ENCODE data around the gene BYSL. TPM values are rescaled to one million over a fixed set of nuclear protein-coding genes. Genes with fewer than 3 reads are reported as not detected.

The BYSL gene
- total RNA-seq (2013; cell fraction: nucleolus; rRNA removed) = 15.8 and 20.0 TPM in 2 replicates
- 15.6 and 17.8 TPM in 2 replicates for total RNA-seq (2014; rRNA removed)
- total RNA-seq (2014; rRNA removed; fragmentation: Illumina TruSeq; extraction: Trizol) = 19.0 and 21.2 TPM in 2 replicates
- total RNA-seq (2021) = 43.8 and 48.6 TPM in 2 replicates
- polyA plus RNA-seq (2011; ENCODE audit: low read depth) = 12.9 TPM
- polyA plus RNA-seq (2011; rRNA removed) = 19.2 and 34.5 TPM in 2 replicates
- 38.9 and 50.1 TPM in 2 replicates for polyA plus RNA-seq (2011; cell fraction: cytosol; rRNA removed)
- 38.7 and 52.2 TPM in 2 replicates for polyA plus RNA-seq (2011; cell fraction: nucleus; rRNA removed)
- polyA plus RNA-seq (2012) = 17.3 and 20.9 TPM in 2 replicates
- polyA plus RNA-seq (2014; fragmentation: Illumina TruSeq; extraction: Trizol) = 24.7 and 31.4 TPM in 2 replicates
- polyA plus RNA-seq (2014; fragmentation: Nextera tagmentation; extraction: Ambion mirVana) = 10 to 100 TPM; 12.6 to 28.4 TPM
- 48.5 and 56.4 TPM in 2 replicates for polyA plus RNA-seq (2014; rRNA removed)
- 10 to 100 TPM; 39.7 to 51.1 TPM for polyA plus RNA-seq (2016; fragmentation: Nextera tagmentation; extraction: Ambion mirVana)
- polyA minus RNA-seq (2011; rRNA and poly(A)+ RNA removed) = 26.6 and 27.9 TPM in 2 replicates
- 15.0 and 15.9 TPM in 2 replicates for polyA minus RNA-seq (2011; cell fraction: cytosol; rRNA and poly(A)+ RNA removed)
- 9.7 and 21.3 TPM in 2 replicates for polyA minus RNA-seq (2011; cell fraction: nucleus; rRNA and poly(A)+ RNA removed)
- percentile 77 among the genes with signal in this experiment for Bru-seq, nascent RNA
- BruChase-seq, experiment 1, labeled RNA remaining after a 6-hour chase = percentile 68 among the genes with signal in this experiment
- percentile 74 among the genes with signal in this experiment for BruChase-seq, experiment 2, labeled RNA remaining after a 2-hour chase
- long read RNA-seq, experiment 1, transcript BYSL-201 (7 exons, 2,029 nt) = major isoform, 29 of 30 reads
- long read RNA-seq, experiment 1, partial matches to known transcripts = 1 of 30 reads
- long read RNA-seq, experiment 1, other reads (novel, unspliced or antisense) = 0 of 30 reads
- long read RNA-seq, experiment 2, transcript BYSL-201 (7 exons, 2,029 nt) = major isoform, 8 of 13 reads
- long read RNA-seq, experiment 2, partial matches to known transcripts = 5 of 13 reads
- long read RNA-seq, experiment 2, other reads (novel, unspliced or antisense) = 0 of 13 reads

- DNase-seq (ENCODE audit: low read depth, low spot score) (peak; percentile 83), FAIRE-seq (peak; percentile 98), ATAC-seq (peak; percentile 91)
- no peaks in the 10 kb centered on the region for H3K9me3 ChIP-seq (replicated peaks; ENCODE audit: control insufficient read depth, insufficient read depth, low read length)
- ChIA-PET POLR2A (interaction anchor here (0.9 to 2.5 kb wide), 12 partner anchors 10 to 297 kb away, joined by 3 to 9 read pairs (median 4); partner anchors contain the start of gene MRPS10), CTCF (interaction anchor here (0.5 to 8.3 kb wide), 43 partner anchors 8 to 643 kb away, joined by 3 to 137 read pairs (median 4); partner anchors contain the start of genes CCND3, MRPS10, TAF8 and TOMM6), RAD21 (ENCODE audit: unreplicated experiment) (interaction anchor here (0.6 to 2.8 kb wide), 20 partner anchors 9 to 296 kb away, joined by 3 to 23 read pairs (median 5); partner anchors contain the start of genes TAF8, TOMM6 and USP49), SMC1A (ENCODE audit: uncharacterized antibody, unreplicated experiment) (interaction anchor here (0.9 to 2.7 kb wide), 15 partner anchors 9 to 296 kb away, joined by 3 to 23 read pairs (median 5); partner anchors contain the start of genes MRPS10, TOMM6 and USP49)
- no TSS peak for BruUV-seq (replicated peaks)
- H3K27ac ChIP-seq (ENCODE audit: control insufficient read depth, insufficient read depth) = peak within 1 kb of the TSS; percentile 95
- 1% methylated on average over 52 of the region's 55 CpGs for WGBS (ENCODE audit: insufficient coverage, insufficient replicate concordance, low lambda C conversion rate, missing lambda C conversion rate)
- H3K4me3 ChIP-seq = peak within 1 kb of the TSS; percentile 67
- peaks cover 49% of the 10 kb centered on the region for H3K79me2 ChIP-seq (ENCODE audit: control insufficient read depth, insufficient read depth, low read length)
- H3K9ac ChIP-seq (ENCODE audit: control insufficient read depth, insufficient read depth, low read length) = peak within 1 kb of the TSS; percentile 83
- peaks cover 4% of the 10 kb centered on the region; the same call in 1 of the 2 replicates for H3K4me1 ChIP-seq (ENCODE audit: control insufficient read depth, insufficient read depth, low read length)
- intact Hi-C loops (cut with micrococcal nuclease; ENCODE audit: unreplicated experiment) (loop anchor here (1.0 to 5.0 kb wide), 5 partner anchors 26 to 296 kb away; partner anchors contain the start of genes MRPS10, TOMM6 and USP49), in situ Hi-C loops (cut with MboI) (no loop called here)
- peak within 1 kb of the TSS; percentile 99 for H3K4me2 ChIP-seq (ENCODE audit: control insufficient read depth, insufficient read depth)
- H3K36me3 ChIP-seq (ENCODE audit: control insufficient read depth in 2 of 2, insufficient read depth in 2 of 2, low read length in 1 of 2) = peaks cover 0 to 1% of the 10 kb centered on the region in 2 experiments; a peak in 1 of 4 replicates
- H4K20me1 ChIP-seq (ENCODE audit: control insufficient read depth, insufficient read depth) = no peaks in the 10 kb centered on the region
- peak within 1 kb of the TSS; percentile 99 for H2AFZ ChIP-seq (ENCODE audit: control insufficient read depth, low read depth, low read length)
- no peaks in the 10 kb centered on the region for H3K27me3 ChIP-seq (replicated peaks in 1 of 2; ENCODE audit: control insufficient read depth in 2 of 2, insufficient read depth in 2 of 2, low read length in 1 of 2)
- TF ChIP-seq ZNF592 (IDR thresholded peaks at IDR 0.05) (no peak), MAX (IDR thresholded peaks at IDR 0.05; ENCODE audit: low read depth, low read length) (peak; percentile 95), NKRF (conservative IDR thresholded peaks at IDR 0.05) (peak; percentile 96), NR2C1 (IDR thresholded peaks at IDR 0.05) (peak; percentile 28; the same call in 1 of the 2 replicates), CBX5 (IDR thresholded peaks at IDR 0.05; ENCODE audit: low read depth) (no peak), ZNF384 (IDR thresholded peaks at IDR 0.05; ENCODE audit: borderline replicate concordance, low read depth, low read length) (peak; percentile 15; the same call in 1 of the 2 replicates), CTCF (IDR thresholded peaks at IDR 0.05 in 2 of 3, conservative IDR thresholded peaks at IDR 0.05 in 1 of 3; ENCODE audit: control insufficient read depth in 2 of 3, extremely low read depth in 1 of 3, insufficient read depth in 1 of 3, low read depth in 3 of 3, low read length in 3 of 3) (peak; percentile 92 to 98 (median 94))
Observed at GRCh38 chr6:41920921-41921711, at the start of gene BYSL, which contains the start of gene MED20. BYSL (plus strand) TSS chr6:41921499; CDS start chr6:41921563, 64 bp downstream. MED20 (minus strand) TSS chr6:41921139; CDS start chr6:41921018, 121 bp downstream.

All from GM12878 (cell line).